AG04449 (cell line): Measurements from ENCODE around the gene SHB.

Source experiments
- CTCF ChIA-PET: fragments of 350-600 bp; formaldehyde crosslinking; extraction: SDS; loops from one replicate; lab custom pipeline; 2021; ENCODE audit warnings: antibody characterized with exemption; lab: Yijun Ruan, JAX
- POLR2A ChIA-PET: fragments of 400-600, 350-600 bp; formaldehyde crosslinking; extraction: SDS; loops from one replicate; lab custom pipeline; 2020; ENCODE audit warnings: antibody characterized with exemption, inconsistent platforms; lab: Yijun Ruan, JAX
- DNase-seq: peaks from one replicate; pipeline ENCODE4 v3.0.0-alpha.2; 2010; ENCODE audit warnings: low read depth, low spot score
- H3K4me3 ChIP-seq: 2 replicates; pipeline ENCODE4 v1.5.1; 2011; ENCODE audit warnings: low read depth, mild to moderate bottlenecking, control low read depth, low read length
- TF ChIP-seq, protein P1 (sequence below): IDR thresholded peaks from one replicate; pipeline ENCODE4 v1.5.1; 2011; ENCODE audit warnings: mild to moderate bottlenecking, moderate library complexity, low read length, control low read depth, inconsistent platforms; ENCODE audit not compliant: insufficient read depth; ENCODE audit errors: missing control alignments

The SHB gene

DNA sequence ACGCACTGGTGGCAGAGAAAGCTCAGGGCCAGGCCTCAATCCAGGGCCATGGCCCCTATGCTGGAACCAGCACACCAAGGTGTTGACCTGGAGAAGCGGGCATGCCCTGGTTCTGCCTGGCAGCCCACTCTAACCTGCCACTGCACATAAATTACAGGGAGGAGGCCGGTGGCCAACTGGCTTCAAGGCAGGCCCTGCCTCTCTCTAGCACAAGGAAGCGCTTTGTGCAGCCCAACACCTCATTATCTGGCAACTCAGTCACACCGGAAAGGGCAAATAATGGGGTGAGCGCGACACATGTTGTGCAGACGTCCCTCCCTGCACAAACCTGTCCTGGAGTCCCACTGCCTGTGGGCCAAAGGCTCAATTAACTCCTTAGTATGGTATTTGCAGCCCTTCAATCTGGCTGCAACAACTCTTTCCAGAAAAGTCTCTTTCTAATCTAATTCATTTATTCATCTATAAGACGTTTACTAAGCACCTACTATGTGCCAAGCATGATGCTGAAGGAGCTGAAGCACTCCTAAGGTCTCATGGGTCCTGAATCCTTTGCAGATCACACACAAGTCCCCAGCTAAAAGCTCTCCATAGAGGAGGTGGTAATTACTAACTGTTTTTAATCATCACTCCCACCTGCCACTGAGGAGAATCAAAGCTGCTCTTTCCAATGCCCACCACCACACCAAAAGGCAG is 24.9 kb downstream of the SHB start:
- DNase-seq: no peak
- POLR2A ChIA-PET: no interaction called here
- CTCF ChIA-PET: interaction anchor here (0.6 to 1.4 kb wide), 3 partner anchors 9 to 119 kb away, joined by 3 read pairs; no protein-coding TSS in a partner anchor
- no peak overlapping the region for H3K4me3 ChIP-seq
- TF ChIP-seq, protein P1, sequence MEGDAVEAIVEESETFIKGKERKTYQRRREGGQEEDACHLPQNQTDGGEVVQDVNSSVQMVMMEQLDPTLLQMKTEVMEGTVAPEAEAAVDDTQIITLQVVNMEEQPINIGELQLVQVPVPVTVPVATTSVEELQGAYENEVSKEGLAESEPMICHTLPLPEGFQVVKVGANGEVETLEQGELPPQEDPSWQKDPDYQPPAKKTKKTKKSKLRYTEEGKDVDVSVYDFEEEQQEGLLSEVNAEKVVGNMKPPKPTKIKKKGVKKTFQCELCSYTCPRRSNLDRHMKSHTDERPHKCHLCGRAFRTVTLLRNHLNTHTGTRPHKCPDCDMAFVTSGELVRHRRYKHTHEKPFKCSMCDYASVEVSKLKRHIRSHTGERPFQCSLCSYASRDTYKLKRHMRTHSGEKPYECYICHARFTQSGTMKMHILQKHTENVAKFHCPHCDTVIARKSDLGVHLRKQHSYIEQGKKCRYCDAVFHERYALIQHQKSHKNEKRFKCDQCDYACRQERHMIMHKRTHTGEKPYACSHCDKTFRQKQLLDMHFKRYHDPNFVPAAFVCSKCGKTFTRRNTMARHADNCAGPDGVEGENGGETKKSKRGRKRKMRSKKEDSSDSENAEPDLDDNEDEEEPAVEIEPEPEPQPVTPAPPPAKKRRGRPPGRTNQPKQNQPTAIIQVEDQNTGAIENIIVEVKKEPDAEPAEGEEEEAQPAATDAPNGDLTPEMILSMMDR: no peak

DNA sequence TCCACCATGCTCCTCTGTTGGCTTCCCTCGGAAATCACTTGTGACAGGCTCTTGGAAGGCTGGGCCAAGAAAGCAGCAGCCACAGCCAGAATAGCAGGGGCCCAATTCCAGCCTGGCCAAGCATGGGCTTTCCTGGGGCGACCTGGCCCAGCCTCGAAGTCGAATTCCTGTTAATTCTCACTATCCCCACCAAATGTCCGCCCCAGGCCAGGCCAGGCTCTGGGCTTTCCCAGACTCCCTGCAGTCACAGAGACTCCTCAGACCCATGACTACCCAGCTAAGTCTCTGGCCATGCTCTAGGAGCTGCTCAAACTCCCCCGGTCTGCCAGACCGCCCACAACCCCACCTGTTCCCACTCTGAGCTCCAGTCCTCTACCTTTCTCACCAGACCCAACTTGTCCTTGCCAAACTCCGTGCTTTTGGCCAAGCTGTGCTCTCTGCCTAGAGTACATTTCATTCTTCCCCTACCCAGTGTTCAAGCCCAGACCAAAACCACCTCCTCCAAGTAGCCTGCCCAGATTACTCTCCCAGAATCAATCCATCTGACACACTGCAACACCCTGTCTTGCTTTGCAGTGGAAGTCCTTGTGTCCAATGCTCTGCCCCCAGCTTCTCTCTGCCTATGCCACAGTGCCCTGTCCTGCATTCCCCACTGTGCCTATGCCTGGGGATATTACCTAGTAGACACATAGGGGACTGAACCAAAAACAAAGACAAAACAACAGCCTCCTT is 26.2 kb downstream of the SHB start:
- no peak overlapping the region for H3K4me3 ChIP-seq
- ChIA-PET POLR2A (interaction anchor here (1.1 kb wide), 1 partner anchor 26 kb away, joined by 3 read pairs; no protein-coding TSS in a partner anchor), CTCF (interaction anchor here (1.5 kb wide), 1 partner anchor 45 kb away, joined by 4 read pairs; no protein-coding TSS in a partner anchor)
- DNase-seq: no peak
- TF ChIP-seq, protein P1: no peak

DNA sequence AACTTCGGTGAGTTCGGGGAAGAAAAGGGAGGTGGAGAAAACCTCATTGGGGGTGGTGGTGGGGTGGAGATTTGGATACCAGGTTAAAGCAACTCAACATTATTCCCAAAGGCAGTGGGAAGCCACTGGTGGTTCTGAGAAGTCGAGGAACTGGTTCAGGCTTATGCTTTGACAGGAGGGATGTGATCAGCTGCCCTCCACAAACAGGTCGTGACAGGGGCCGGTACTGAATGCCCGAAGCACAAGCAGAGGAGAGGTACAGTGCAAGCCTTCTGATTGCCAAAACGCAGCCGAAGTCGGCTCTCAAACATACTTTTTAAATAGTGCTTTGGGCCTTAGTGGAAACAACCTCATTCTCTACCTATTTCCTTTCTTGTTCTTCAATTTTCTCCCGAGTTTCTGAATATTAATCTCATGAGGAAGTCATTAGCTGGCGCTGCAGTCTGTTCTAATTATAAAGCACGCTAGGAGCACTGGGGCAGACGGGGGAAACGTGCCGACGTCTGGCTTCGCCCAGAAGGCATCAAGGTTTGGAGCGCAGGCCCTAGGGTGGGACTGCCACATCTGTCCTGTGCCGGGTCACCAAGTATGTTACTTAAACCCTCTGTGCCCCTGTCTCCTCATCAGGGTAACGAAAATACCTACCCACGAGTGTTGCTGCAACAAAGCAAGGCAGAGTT is 27.3 kb downstream of the SHB start:
- TF ChIP-seq, protein P1: no peak
- DNase-seq: no peak
- CTCF ChIA-PET: interaction anchor here (1.5 kb wide), 1 partner anchor 46 kb away, joined by 4 read pairs; no protein-coding TSS in a partner anchor
- no peak overlapping the region for H3K4me3 ChIP-seq
- POLR2A ChIA-PET: interaction anchor here (1.1 kb wide), 1 partner anchor 25 kb away, joined by 3 read pairs; no protein-coding TSS in a partner anchor

DNA sequence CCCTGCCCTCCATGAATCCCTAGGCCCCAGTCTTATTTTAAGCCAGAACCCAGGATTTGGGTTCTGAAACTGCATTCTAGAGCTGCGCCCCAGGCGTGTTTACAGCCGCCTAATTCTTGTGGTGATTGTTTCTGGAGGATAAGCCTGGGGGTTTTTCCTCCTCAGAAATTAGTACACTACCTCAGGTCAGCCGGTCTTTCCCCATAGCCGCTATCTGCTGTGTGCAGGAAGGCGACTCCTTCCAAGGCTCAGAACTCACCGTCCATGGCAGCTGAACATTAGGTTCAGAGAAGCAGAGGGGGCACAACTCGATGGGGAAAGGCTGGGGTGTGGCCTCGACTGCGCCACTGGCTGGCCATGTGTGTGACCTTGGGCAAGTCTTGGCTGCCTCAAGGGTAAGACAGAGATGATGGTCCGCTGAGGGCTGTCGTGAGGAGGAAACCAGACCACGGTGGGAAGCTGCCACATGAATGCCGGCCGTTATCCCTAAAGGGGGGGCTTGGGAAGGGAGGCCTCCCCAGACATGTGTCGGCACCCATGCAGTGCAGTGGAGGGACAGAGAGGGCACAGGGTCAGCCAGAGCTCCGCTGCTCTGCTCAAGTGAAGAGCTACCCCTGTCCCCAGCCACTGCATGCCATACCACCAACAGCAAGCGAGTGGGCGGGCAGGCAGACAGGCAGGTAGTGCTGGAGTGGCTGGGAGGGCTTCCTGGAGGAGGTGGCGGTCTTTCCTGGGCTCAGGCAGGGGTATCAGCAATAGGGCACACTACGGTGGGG is 28.9 kb downstream of the SHB start:
- ChIA-PET CTCF (interaction anchor here (1.1 to 1.8 kb wide), 2 partner anchors 10 to 120 kb away, joined by 4 read pairs; no protein-coding TSS in a partner anchor), POLR2A (no interaction called here)
- DNase-seq: no peak
- H3K4me3 ChIP-seq: no peak overlapping the region
- TF ChIP-seq, protein P1: no peak

DNA sequence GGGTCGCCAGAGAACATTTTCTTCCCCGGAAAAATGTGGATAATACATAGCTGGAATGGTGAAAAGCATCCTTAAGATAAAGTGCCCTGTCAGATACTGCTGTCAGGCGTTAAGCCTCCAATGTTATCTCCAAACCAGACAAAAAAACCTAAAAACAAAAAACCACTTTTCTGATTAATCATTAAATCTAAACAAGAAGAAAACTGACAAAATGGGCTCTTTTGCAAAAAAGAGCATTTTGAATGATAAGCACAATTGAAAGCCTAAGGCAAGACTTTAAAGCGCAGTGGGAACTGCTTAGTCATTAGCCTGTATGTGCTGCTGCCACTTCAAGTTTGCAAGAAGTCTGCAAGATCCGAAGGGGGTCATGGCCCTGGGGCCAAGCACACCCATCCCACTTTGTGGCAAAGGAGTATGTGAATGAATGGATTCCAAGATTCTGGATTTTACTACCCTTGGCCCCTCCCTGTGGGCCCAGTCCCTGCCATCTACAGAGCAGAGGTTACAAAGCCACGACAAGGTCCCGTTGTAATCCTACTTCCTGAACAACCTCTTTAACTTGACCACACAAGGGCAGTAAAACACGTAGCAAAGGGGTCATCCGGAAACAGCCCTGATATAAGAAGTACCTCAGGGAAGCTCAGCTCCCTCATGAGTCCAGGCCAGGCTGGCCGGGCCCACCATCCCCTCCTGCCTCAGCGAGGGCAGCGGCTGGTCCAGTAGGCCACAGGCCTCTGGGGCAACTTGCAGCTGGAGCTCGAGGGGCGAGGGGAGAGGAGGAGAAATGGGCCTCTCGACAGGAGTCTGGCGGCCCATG is 29.7 kb downstream of the SHB start:
- no peak overlapping the region for H3K4me3 ChIP-seq
- TF ChIP-seq, protein P1: no peak
- DNase-seq: no peak
- POLR2A ChIA-PET: no interaction called here
- CTCF ChIA-PET: interaction anchor here (1.1 to 2.0 kb wide), 3 partner anchors 9 to 120 kb away, joined by 4 to 6 read pairs (median 4); no protein-coding TSS in a partner anchor
